Karpas-422 (cell line): ENCODE data around the gene ZDHHC7. TPM values are rescaled to one million over a fixed set of nuclear protein-coding genes. Genes with fewer than 3 reads are reported as not detected.

Source experiments
- DNase-seq: peaks from one replicate; pipeline ENCODE4 v3.0.0-alpha.2; 2015
- H2AFZ ChIP-seq: fragments of 200-600 bp; sonication (generic); 2 replicates; pipeline ENCODE4 v1.6.1; 2014; ENCODE audit warnings: antibody characterized with exemption, low read length, mixed read lengths
- H3K27ac ChIP-seq: fragments of 200-600 bp; sonication (generic); 2 replicates; pipeline ENCODE4 v1.5.1; 2014; ENCODE audit warnings: mild to moderate bottlenecking, low read length, moderate library complexity
- H3K27me3 ChIP-seq: fragments of 200-600 bp; sonication (generic); 2 replicates; pipeline ENCODE4 v1.6.1; 2014; ENCODE audit warnings: low read length, mixed read lengths
- H3K36me3 ChIP-seq: fragments of 200-600 bp; sonication (generic); 2 replicates; pipeline ENCODE4 v1.6.1; 2014; ENCODE audit warnings: low read length, mixed read lengths; ENCODE audit not compliant: insufficient read depth
- H3K4me1 ChIP-seq: fragments of 200-600 bp; sonication (generic); 2 replicates; pipeline ENCODE4 v1.6.1; 2014; ENCODE audit warnings: mild to moderate bottlenecking, low read length, mixed read lengths
- H3K4me2 ChIP-seq: fragments of 200-600 bp; sonication (generic); 2 replicates; pipeline ENCODE4 v1.6.1; 2014; ENCODE audit warnings: low read length, low read depth, mild to moderate bottlenecking; ENCODE audit not compliant: poor library complexity, severe bottlenecking
- H3K4me3 ChIP-seq: fragments of 200-600 bp; sonication (generic); 2 replicates; pipeline ENCODE4 v1.5.1; 2014; ENCODE audit warnings: mild to moderate bottlenecking, antibody characterized with exemption, low read length, mixed read lengths
- H3K79me2 ChIP-seq: fragments of 200-600 bp; sonication (generic); 2 replicates; pipeline ENCODE4 v1.6.1; 2014; ENCODE audit warnings: mild to moderate bottlenecking, low read length, mixed read lengths
- H3K9ac ChIP-seq: fragments of 200-600 bp; sonication (generic); 2 replicates; pipeline ENCODE4 v1.6.0; 2014; ENCODE audit warnings: low read length
- H3K9me2 ChIP-seq: fragments of 200-600 bp; sonication (generic), shearing (Covaris generic); replicated peaks from 2 replicates; pipeline ENCODE4 v1.6.0; 2014; ENCODE audit warnings: mild to moderate bottlenecking, low read length, moderate library complexity; ENCODE audit not compliant: insufficient read depth
- H3K9me3 ChIP-seq: fragments of 300-700, 200-600 bp; sonication (generic); 2 replicates; pipeline ENCODE4 v1.6.1; 2014; ENCODE audit warnings: low read length, mixed read lengths
- H4K20me1 ChIP-seq: fragments of 200-600 bp; sonication (generic); 2 replicates; pipeline ENCODE4 v1.6.1; 2014; ENCODE audit warnings: mild to moderate bottlenecking, antibody characterized with exemption, low read length, low read depth; ENCODE audit not compliant: insufficient read depth
- total RNA-seq: library from RNA; depleted of rRNA; stranded (reverse); fragments of >200 nt; shearing (Covaris generic); gene quantifications from 2 replicates; pipeline ENCODE4 v1.2.3, GENCODE V29; 2014; ENCODE audit warnings: low replicate concordance

The ZDHHC7 gene
- total RNA-seq, 1 experiment from 2014 or later, result 22.5 TPM

DNA sequence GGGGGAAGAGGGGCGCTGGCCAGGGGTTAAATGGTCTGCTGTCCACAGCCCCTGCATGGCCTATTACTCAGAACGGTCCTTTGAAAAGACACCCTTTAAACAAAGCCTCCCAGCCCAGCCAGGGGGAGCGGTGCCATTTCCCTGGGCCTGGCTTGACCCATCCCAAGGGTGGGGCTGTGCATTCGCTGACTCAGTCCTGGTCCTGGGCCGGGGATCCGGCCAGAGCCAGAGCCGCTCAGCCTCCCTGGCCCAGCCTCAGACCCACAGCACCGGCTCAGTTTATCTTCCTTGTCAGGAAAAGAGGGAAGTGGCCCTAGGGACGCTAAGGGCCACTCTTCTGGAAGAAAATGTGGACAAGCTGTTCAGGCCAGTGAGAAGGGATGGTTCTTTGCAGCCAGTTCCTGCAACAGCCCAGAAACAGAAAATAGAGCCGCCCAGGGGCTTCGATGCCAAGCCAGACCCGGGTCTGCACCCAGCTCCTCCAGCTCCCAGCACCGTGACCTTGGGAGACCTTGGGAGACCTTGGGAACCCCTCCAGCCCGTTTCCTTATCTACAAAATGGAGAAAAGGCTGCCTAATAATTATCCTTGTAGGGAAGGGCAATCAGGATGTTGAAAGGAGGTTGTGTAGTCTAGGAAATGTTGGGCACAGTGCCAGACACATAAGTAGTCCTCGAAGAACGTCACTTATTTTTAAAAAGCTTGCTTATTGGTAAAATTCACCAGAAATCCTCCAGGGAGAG is 82.5 kb downstream of the ZDHHC7 start:
- Histone ChIP-seq H3K4me3 (no peak overlapping the region), H3K4me1 (no peaks in the 10 kb centered on the region), H3K9me2 (no peaks in the 10 kb centered on the region), H3K27me3 (no peaks in the 10 kb centered on the region), H3K9me3 (no peaks in the 10 kb centered on the region), H3K9ac (no peak overlapping the region), H3K4me2 (no peak overlapping the region), H3K79me2 (no peaks in the 10 kb centered on the region), H3K36me3 (no peaks in the 10 kb centered on the region), H2AFZ (no peak overlapping the region), H3K27ac (no peak overlapping the region), H4K20me1 (peaks cover 9% of the 10 kb centered on the region; the same call in 1 of the 2 replicates)
- peak; percentile 59 for DNase-seq

DNA sequence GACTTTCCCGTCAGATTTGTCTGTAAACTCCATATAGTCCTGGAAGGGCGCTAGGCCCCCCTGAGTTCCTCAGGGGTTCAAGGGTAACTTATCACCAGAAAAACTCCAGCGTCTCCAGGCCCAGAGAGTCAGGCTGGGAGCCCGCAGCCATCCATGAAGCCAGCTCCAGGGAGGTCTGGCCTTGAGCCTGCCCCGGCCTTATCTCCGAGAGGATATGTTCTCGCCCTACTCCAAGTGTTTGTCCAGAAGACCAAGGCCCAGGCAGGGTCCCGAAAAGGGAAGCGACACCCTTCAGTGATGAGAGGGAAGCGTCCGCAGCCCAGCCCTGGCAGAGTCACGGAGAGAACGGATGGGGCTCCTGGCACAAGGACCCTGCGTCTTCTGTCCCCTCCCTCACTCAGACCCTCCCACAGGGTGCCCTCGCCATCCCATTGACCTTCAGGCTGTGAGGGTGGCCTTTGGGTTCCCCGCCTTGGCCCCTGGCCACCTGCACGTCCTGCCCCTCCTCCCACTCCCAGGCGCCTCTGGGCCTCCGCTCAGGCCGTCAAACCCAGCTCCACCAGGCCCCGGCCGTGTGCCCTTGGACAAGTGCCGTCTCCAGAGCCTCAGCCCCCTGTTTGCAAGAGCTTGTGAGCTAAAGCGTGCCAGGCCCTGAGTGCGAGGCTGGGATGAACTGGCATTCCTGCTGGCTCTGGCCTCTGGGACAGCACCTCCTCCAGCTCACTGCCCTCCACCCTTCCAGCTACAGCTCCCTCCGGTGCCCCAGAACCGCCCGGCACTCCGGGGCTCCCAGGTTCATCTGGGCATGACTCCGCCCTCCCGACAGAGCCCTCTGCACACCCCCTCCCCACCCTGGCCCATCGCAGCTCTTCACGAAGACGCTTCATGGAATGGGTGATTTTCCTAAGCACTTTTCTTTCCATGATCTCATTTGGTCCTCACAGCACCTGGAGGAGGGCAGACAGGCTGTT is 83.4 kb downstream of the ZDHHC7 start:
- Histone ChIP-seq H3K4me1 (no peaks in the 10 kb centered on the region), H3K27ac (no peak overlapping the region), H3K4me3 (no peak overlapping the region), H2AFZ (no peak overlapping the region), H3K9me2 (no peaks in the 10 kb centered on the region), H3K9me3 (no peaks in the 10 kb centered on the region), H3K27me3 (no peaks in the 10 kb centered on the region), H3K36me3 (no peaks in the 10 kb centered on the region), H3K4me2 (no peak overlapping the region), H3K79me2 (no peaks in the 10 kb centered on the region), H4K20me1 (peaks cover 9% of the 10 kb centered on the region; the same call in 1 of the 2 replicates), H3K9ac (no peak overlapping the region)
- no peak for DNase-seq

DNA sequence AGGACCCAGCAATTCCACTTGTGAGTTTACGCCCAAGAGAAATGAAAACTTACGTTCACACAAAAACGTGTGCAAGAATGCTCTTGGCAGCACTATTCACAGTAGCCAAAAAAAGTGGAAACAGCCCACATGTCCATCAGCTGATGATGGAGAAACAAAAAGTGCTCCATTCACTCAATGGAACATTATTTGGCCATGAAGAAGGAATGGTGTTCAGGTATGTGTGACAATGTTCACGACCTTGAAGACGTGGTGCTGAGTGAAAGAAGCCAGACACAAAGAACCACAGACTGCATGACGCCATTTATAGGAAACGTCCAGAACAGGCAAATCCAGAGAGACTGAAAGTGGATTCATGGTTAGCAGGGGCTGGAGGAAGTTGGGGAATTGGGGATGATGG is 84.9 kb downstream of the ZDHHC7 start:
- Histone ChIP-seq H2AFZ (no peak overlapping the region), H3K9ac (no peak overlapping the region), H3K9me3 (no peaks in the 10 kb centered on the region), H3K9me2 (no peaks in the 10 kb centered on the region), H4K20me1 (peaks cover 9% of the 10 kb centered on the region; the same call in 1 of the 2 replicates), H3K4me1 (no peaks in the 10 kb centered on the region), H3K79me2 (no peaks in the 10 kb centered on the region), H3K4me3 (no peak overlapping the region), H3K27me3 (no peaks in the 10 kb centered on the region), H3K36me3 (no peaks in the 10 kb centered on the region), H3K4me2 (no peak overlapping the region), H3K27ac (no peak overlapping the region)
- DNase-seq, result no peak

DNA sequence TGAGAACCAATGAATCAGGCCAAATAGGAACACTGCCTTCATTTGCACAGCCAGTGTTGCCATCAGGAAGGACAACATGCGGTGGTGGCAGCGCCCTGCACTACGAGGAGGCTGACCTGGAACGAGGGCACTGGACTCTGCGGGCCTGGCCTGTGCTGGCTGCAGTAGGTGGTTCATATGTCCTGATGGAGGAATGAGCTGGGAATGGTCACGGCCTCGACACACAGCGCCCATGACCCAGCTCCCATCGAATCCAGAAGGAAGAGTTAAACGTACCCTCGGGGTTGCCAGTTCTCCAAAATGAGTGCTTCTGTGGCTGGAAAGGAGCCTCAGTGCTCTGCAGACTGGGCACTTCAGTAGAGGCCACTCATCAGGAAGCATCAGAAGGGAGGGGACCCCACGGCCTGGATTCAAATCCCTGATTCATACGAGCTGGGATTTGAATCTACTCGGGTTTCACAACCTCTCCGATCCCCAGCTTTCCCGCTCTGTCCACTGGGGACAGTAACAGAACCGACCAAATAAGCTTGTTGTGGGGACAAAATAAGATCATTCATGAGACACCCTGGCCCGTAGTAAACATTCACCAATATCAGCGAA is 85.5 kb downstream of the ZDHHC7 start:
- DNase-seq, result no peak
- H3K4me2 ChIP-seq, result no peak overlapping the region
- H3K27ac ChIP-seq, result no peak overlapping the region
- H3K4me1 ChIP-seq, result no peaks in the 10 kb centered on the region
- no peaks in the 10 kb centered on the region for H3K9me3 ChIP-seq
- no peak overlapping the region for H2AFZ ChIP-seq
- no peaks in the 10 kb centered on the region for H3K36me3 ChIP-seq
- H3K79me2 ChIP-seq, result no peaks in the 10 kb centered on the region
- H3K4me3 ChIP-seq, result no peak overlapping the region
- no peaks in the 10 kb centered on the region for H3K27me3 ChIP-seq
- H4K20me1 ChIP-seq, result peaks cover 9% of the 10 kb centered on the region; the same call in 1 of the 2 replicates
- H3K9ac ChIP-seq, result no peak overlapping the region
- no peaks in the 10 kb centered on the region for H3K9me2 ChIP-seq

DNA sequence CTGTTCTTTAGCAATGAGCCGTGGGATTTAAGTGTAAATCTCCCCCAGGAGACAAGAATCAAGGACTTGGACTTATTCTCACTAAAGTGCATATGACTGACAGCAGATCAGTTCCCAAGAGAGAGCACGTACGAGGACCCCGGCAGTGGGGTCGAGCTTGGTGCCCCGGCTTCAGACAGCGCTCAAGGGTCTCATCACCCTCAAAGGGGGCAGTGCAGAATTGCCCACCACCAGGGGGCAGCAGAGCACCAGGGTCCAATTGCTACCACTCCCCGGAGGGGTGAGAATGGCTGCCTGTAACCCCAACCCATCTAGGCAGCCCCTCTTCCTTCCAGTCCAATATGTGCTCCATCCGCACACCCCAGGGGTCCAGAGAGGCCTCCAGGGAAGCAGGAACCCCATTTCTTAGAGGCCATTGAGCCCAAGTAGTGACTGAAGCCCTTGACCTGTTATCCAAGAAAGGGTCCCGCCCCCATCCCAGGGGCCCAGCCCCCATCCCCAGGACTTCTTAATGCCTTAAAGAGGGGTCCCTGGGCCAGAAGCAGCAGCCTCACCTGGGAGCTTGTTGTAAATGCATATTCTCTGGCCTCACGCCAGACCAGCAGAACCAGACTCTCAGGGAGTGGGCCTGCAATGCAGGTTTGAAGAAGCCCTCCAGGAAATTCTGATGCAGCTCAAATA is 86.1 kb downstream of the ZDHHC7 start:
- peak; percentile 88 for DNase-seq
- no peak overlapping the region for H3K4me2 ChIP-seq

DNA sequence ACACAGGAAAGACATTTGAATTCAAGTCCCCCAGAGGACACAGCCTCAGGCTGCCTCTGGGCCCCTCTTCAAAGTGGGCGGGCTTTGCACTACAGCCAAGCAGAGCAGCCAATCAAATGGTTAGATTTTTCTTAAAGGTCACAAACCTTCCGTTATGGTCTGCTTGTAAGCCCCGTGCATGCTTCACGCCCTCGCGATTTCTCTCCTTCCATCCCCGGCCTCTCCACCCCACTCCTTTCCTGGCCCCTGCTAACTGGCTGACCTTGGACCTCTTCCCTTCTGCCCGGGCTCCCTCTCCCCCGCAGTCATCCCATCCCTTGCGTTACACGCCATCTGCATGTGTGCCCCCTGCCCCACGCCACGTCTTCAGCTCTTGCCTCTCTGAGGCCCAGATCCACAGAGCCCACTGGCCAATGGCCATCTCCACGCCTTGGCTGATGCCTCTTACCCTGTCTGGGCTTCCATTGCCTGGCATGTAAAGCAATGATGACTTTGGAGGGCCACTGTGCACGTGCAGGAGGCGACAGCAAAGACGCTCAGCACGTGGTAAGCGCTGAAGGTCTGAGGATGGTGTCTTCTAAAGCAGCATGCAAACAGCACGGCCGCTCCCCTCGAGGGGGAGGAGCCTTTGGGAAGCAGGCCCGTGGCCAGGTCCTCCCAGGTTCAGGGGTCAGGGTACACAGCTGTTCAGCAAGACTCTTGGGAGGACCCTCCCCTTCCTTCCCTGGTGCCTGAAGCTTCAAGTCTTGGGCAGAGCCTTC is 86.8 kb downstream of the ZDHHC7 start:
- Histone ChIP-seq H3K9me3 (no peaks in the 10 kb centered on the region), H3K9me2 (no peaks in the 10 kb centered on the region), H4K20me1 (peaks cover 9% of the 10 kb centered on the region; the same call in 1 of the 2 replicates), H3K4me1 (no peaks in the 10 kb centered on the region), H3K36me3 (no peaks in the 10 kb centered on the region), H3K27ac (no peak overlapping the region), H3K79me2 (no peaks in the 10 kb centered on the region), H3K4me2 (no peak overlapping the region), H2AFZ (no peak overlapping the region), H3K9ac (no peak overlapping the region), H3K4me3 (no peak overlapping the region), H3K27me3 (no peaks in the 10 kb centered on the region)
- no peak for DNase-seq

More for the DNA sequence above, 86.1 kb downstream of the ZDHHC7 start:
- H3K9me3 ChIP-seq, result no peaks in the 10 kb centered on the region
- H3K9me2 ChIP-seq, result no peaks in the 10 kb centered on the region
- H2AFZ ChIP-seq, result no peak overlapping the region
- no peak overlapping the region for H3K4me3 ChIP-seq
- no peaks in the 10 kb centered on the region for H3K4me1 ChIP-seq
- no peaks in the 10 kb centered on the region for H3K79me2 ChIP-seq
- H3K27me3 ChIP-seq, result no peaks in the 10 kb centered on the region
- peaks cover 9% of the 10 kb centered on the region; the same call in 1 of the 2 replicates for H4K20me1 ChIP-seq
- no peak overlapping the region for H3K9ac ChIP-seq
- no peak overlapping the region for H3K27ac ChIP-seq
- H3K36me3 ChIP-seq, result no peaks in the 10 kb centered on the region
